PFSK-1 (cell line): ENCODE data around the gene COG3.

Experiments
- TAF1 ChIP-seq: IDR thresholded peaks from 2 replicates; pipeline ENCODE4 v1.6.1; 2012; ENCODE audit warnings: low read length, control low read depth, borderline replicate concordance; ENCODE audit not compliant: insufficient read depth
- TF ChIP-seq, protein P1 (sequence below), 2 experiments: IDR thresholded peaks; 2 replicates each; pipeline versions ENCODE4 v1.6.1 to v1.8.0; 2011 to 2012; ENCODE audit warnings: low read depth in 2 of 2, low read length in 2 of 2, control low read depth in 1 of 2, inconsistent platforms in 1 of 2, mild to moderate bottlenecking in 1 of 2, moderate library complexity in 1 of 2; ENCODE audit not compliant: insufficient read depth in 1 of 2

DNA sequence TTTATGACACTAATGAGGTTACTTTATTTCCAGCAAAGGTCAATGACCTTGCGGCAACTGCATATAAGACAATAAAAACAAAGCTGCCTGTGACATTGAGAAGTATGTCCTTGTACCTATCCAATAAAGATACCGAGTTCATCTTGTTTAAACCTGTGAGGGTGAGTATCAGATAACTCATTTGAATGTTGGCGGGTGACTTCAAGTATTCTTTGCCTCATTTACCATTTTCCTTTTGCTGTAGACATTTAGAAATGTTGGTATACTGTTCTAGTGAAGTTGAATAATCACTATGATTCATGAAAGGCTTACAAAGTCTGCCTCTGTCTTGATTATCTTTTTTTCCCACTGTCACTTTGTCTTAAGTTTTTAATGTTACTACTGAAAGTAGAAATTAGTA, 65.0 kb downstream of the COG3 start:
- TF ChIP-seq TAF1, result no peak
- TF ChIP-seq, protein P1, sequence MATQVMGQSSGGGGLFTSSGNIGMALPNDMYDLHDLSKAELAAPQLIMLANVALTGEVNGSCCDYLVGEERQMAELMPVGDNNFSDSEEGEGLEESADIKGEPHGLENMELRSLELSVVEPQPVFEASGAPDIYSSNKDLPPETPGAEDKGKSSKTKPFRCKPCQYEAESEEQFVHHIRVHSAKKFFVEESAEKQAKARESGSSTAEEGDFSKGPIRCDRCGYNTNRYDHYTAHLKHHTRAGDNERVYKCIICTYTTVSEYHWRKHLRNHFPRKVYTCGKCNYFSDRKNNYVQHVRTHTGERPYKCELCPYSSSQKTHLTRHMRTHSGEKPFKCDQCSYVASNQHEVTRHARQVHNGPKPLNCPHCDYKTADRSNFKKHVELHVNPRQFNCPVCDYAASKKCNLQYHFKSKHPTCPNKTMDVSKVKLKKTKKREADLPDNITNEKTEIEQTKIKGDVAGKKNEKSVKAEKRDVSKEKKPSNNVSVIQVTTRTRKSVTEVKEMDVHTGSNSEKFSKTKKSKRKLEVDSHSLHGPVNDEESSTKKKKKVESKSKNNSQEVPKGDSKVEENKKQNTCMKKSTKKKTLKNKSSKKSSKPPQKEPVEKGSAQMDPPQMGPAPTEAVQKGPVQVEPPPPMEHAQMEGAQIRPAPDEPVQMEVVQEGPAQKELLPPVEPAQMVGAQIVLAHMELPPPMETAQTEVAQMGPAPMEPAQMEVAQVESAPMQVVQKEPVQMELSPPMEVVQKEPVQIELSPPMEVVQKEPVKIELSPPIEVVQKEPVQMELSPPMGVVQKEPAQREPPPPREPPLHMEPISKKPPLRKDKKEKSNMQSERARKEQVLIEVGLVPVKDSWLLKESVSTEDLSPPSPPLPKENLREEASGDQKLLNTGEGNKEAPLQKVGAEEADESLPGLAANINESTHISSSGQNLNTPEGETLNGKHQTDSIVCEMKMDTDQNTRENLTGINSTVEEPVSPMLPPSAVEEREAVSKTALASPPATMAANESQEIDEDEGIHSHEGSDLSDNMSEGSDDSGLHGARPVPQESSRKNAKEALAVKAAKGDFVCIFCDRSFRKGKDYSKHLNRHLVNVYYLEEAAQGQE (IDR thresholded peaks at IDR 0.05; ENCODE audit: insufficient read depth in 1 of 2, low read depth in 2 of 2, low read length in 2 of 2), result no peak
